HepG2 (cell line): ENCODE data around the gene SLC13A5. TPM values are rescaled to one million over a fixed set of nuclear protein-coding genes. Genes with fewer than 3 reads are reported as not detected.

Experiments
- JUN ChIP-seq: sonication (generic); formaldehyde crosslinking; IDR thresholded peaks from 2 replicates; pipeline ENCODE4 v1.4.0; 2020; ENCODE audit warnings: mild to moderate bottlenecking, missing genetic modification reagents
- KDM6A ChIP-seq: IDR thresholded peaks from 2 replicates; pipeline ENCODE4 v1.6.1; 2016; ENCODE audit warnings: low read depth
- KMT2B ChIP-seq: IDR thresholded peaks from 2 replicates; pipeline ENCODE4 v1.6.1; 2016; ENCODE audit warnings: missing genetic modification reagents, missing compliant biosample characterization
- MED1 ChIP-seq: sonication (generic); formaldehyde crosslinking; IDR thresholded peaks from 2 replicates; pipeline ENCODE4 v1.4.0; 2020; ENCODE audit warnings: missing genetic modification reagents
- MTA3 ChIP-seq: sonication (generic); formaldehyde crosslinking; IDR thresholded peaks from 2 replicates; pipeline ENCODE4 v1.4.0; 2020; ENCODE audit warnings: missing genetic modification reagents
- NCOA5 ChIP-seq: sonication (generic); formaldehyde crosslinking; IDR thresholded peaks from 2 replicates; pipeline ENCODE4 v1.4.0; 2020; ENCODE audit warnings: missing genetic modification reagents
- NFKBIZ ChIP-seq: IDR thresholded peaks from 2 replicates; pipeline ENCODE4 v1.6.1; 2018; ENCODE audit warnings: missing genetic modification reagents, missing compliant biosample characterization
- NR1H2 ChIP-seq: sonication (generic); formaldehyde crosslinking; IDR thresholded peaks from 2 replicates; pipeline ENCODE4 v1.8.1; 2022; ENCODE audit warnings: low read depth, missing genetic modification reagents, borderline replicate concordance
- RAD51 ChIP-seq: fragments of 450-650 bp; IDR thresholded peaks from 2 replicates; pipeline ENCODE4 v1.6.1; 2016; ENCODE audit warnings: borderline replicate concordance
- RERE ChIP-seq: IDR thresholded peaks from 2 replicates; pipeline ENCODE4 v1.6.1; 2016; ENCODE audit warnings: low read depth, missing genetic modification reagents, missing compliant biosample characterization
- RXRB ChIP-seq: IDR thresholded peaks from 2 replicates; pipeline ENCODE4 v1.6.1; 2016; ENCODE audit warnings: borderline replicate concordance, missing genetic modification reagents, missing compliant biosample characterization
- SMYD3 ChIP-seq: sonication (generic); formaldehyde crosslinking; IDR thresholded peaks from 2 replicates; pipeline ENCODE4 v1.8.1; 2023; ENCODE audit warnings: mild to moderate bottlenecking, missing genetic modification reagents
- THYN1 ChIP-seq: sonication (generic); formaldehyde crosslinking; IDR thresholded peaks from 2 replicates; pipeline ENCODE4 v1.8.1; 2023; ENCODE audit warnings: low read depth, mild to moderate bottlenecking, moderate library complexity, missing genetic modification reagents, borderline replicate concordance
- TP53 ChIP-seq: sonication (generic); formaldehyde crosslinking; conservative IDR thresholded peaks from 2 replicates; pipeline ENCODE4 v1.4.0; 2020; ENCODE audit warnings: missing genetic modification reagents
- ZFP36 ChIP-seq: fragments of 150-350 bp; IDR thresholded peaks from 2 replicates; pipeline ENCODE4 v1.6.1; 2018; ENCODE audit warnings: borderline replicate concordance, low read length, low read depth; ENCODE audit not compliant: partially characterized antibody
- ZNF350 ChIP-seq: sonication (generic); formaldehyde crosslinking; IDR thresholded peaks from 2 replicates; pipeline ENCODE4 v1.4.0; 2020; ENCODE audit warnings: mild to moderate bottlenecking, low read depth, missing genetic modification reagents, borderline replicate concordance
- ZNF510 ChIP-seq: sonication (generic); formaldehyde crosslinking; IDR thresholded peaks from 2 replicates; pipeline ENCODE4 v1.4.0; 2020; ENCODE audit warnings: low read depth, mild to moderate bottlenecking, missing genetic modification reagents
- ZNF570 ChIP-seq: sonication (generic); formaldehyde crosslinking; IDR thresholded peaks from 2 replicates; pipeline ENCODE4 v1.4.0; 2020; ENCODE audit warnings: mild to moderate bottlenecking, missing genetic modification reagents, borderline replicate concordance
- ZNF784 ChIP-seq: sonication (generic); formaldehyde crosslinking; IDR thresholded peaks from 2 replicates; pipeline ENCODE4 v1.5.1; 2020; ENCODE audit warnings: missing genetic modification reagents, mild to moderate bottlenecking, borderline replicate concordance
- ZSCAN25 ChIP-seq: sonication (generic); formaldehyde crosslinking; IDR thresholded peaks from 2 replicates; pipeline ENCODE4 v1.8.0; 2022; ENCODE audit warnings: mild to moderate bottlenecking, missing genetic modification reagents
- polyA plus RNA-seq, 8 experiments: library from polyadenylated mRNA; depleted of rRNA in 3 of 8; stranded (reverse) in 7 of 8; unstranded in 1 of 8; fragments of >200 nt; fragmentation: Illumina TruSeq in 4 of 8; extraction: Trizol in 4 of 8; gene quantifications; 2 replicates each; pipeline versions ENCODE4 v1.2.1 to v1.2.3, GENCODE V29; 2011 to 2016; ENCODE audit warnings: low read depth in 4 of 8, missing spikeins in 1 of 8, mixed read lengths in 1 of 8; ENCODE audit not compliant: insufficient read depth in 1 of 8
- total RNA-seq, 5 experiments: library from RNA; depleted of rRNA; stranded (reverse); fragments of >200 nt; fragmentation: Illumina TruSeq; extraction: Trizol; gene quantifications; 2 replicates each; pipeline ENCODE4 v1.2.3, GENCODE V29; 2016; ENCODE audit warnings: low read depth in 1 of 5
- TF ChIP-seq, protein P1 (sequence below): IDR thresholded peaks from 2 replicates; pipeline ENCODE4 v1.6.1; 2018; ENCODE audit warnings: missing genetic modification reagents
- TF ChIP-seq, protein P2 (sequence below): sonication (generic); IDR thresholded peaks from 2 replicates; pipeline ENCODE4 v1.6.1; 2016; ENCODE audit warnings: low read depth, borderline replicate concordance

Gene SLC13A5
- total and polyA plus RNA-seq, 2 of the 13 experiments (the other 11 are each of a cell fraction or from before 2014, with no cell fraction given) = 42.8 to 310 TPM

- TF ChIP-seq THYN1 (CRISPR knock-in tag) (0 out of 2 replicates have a peak, but pooled peaks have one; percentile 35), MED1 (CRISPR knock-in tag) (no peak), NFKBIZ (CRISPR knock-in tag) (peak; percentile 72; the same call in 1 of the 2 replicates), JUN (CRISPR knock-in tag) (peak; percentile 22; the same call in 1 of the 2 replicates), TP53 (CRISPR knock-in tag) (0 out of 2 replicates have a peak, but pooled peaks have one; percentile 47), KMT2B (CRISPR knock-in tag) (peak; percentile 65), ZNF350 (no peak; the same call in 1 of the 2 replicates), ZNF510 (peak; percentile 98), MTA3 (CRISPR knock-in tag) (no peak), ZFP36 (no peak), ZNF570 (CRISPR knock-in tag) (peak; percentile 99; the same call in 1 of the 2 replicates), ZNF784 (peak; percentile 81; the same call in 1 of the 2 replicates), ZSCAN25 (no peak), KDM6A (no peak), RXRB (no peak), SMYD3 (CRISPR knock-in tag) (peak; percentile 98; the same call in 1 of the 2 replicates), RAD51 (no peak), NR1H2 (CRISPR knock-in tag) (peak; percentile 98), RERE (CRISPR knock-in tag) (no peak), NCOA5 (CRISPR knock-in tag) (no peak)
- TF ChIP-seq, protein P1, sequence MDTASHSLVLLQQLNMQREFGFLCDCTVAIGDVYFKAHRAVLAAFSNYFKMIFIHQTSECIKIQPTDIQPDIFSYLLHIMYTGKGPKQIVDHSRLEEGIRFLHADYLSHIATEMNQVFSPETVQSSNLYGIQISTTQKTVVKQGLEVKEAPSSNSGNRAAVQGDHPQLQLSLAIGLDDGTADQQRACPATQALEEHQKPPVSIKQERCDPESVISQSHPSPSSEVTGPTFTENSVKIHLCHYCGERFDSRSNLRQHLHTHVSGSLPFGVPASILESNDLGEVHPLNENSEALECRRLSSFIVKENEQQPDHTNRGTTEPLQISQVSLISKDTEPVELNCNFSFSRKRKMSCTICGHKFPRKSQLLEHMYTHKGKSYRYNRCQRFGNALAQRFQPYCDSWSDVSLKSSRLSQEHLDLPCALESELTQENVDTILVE (CRISPR knock-in tag) = peak; percentile 47; the same call in 1 of the 2 replicates
- TF ChIP-seq, protein P2, sequence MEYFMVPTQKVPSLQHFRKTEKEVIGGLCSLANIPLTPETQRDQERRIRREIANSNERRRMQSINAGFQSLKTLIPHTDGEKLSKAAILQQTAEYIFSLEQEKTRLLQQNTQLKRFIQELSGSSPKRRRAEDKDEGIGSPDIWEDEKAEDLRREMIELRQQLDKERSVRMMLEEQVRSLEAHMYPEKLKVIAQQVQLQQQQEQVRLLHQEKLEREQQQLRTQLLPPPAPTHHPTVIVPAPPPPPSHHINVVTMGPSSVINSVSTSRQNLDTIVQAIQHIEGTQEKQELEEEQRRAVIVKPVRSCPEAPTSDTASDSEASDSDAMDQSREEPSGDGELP = no peak
Measured at GRCh38 chr17:6651919-6652452, 61.2 kb downstream of the SLC13A5 start (continued).
